ENCODE results near the gene CUBN.

- TF ChIP-seq EZH2phosphoT487 (IDR thresholded peaks at IDR 0.05; ENCODE audit: insufficient read depth, low read depth) = no peak
- TF ChIP-seq EZH2 (IDR thresholded peaks at IDR 0.05; ENCODE audit: insufficient read depth, poor library complexity, severe bottlenecking) = no peak
Observed at GRCh38 chr10:16816171-16816570, 313.4 kb downstream of the CUBN start.
